H1 (cell line): ENCODE data around the gene WASF1. TPM values are rescaled to one million over a fixed set of nuclear protein-coding genes. Genes with fewer than 3 reads are reported as not detected.

ENCODE experiments used
- CTCF ChIA-PET: fragments of 300-600 bp; sonication (Branson Sonifier 250); formaldehyde crosslinking; loops from one replicate; lab custom pipeline; 2021; ENCODE audit not compliant: partially characterized antibody; lab: Charles Lee
- POLR2A ChIA-PET: fragments of 300-600 bp; sonication (Branson Sonifier 250); formaldehyde crosslinking; loops from one replicate; lab custom pipeline; 2021; ENCODE audit warnings: inconsistent platforms; ENCODE audit not compliant: partially characterized antibody; lab: Charles Lee
- DNase-seq, 2 experiments: peaks; one replicate each; pipeline versions ENCODE4 v3.0.0 to v3.0.0-alpha.2; 2010 to 2022; ENCODE audit warnings: low spot score in 2 of 2, low read depth in 1 of 2, mixed read lengths in 1 of 2
- FAIRE-seq: peaks from 2 replicates; lab custom pipeline; 2011; peaks lifted over from hg19 to GRCh38; lab: Jason Lieb, UNC
- H2AFZ ChIP-seq: 2 replicates; pipeline ENCODE4 v1.8.1; 2012; ENCODE audit warnings: low read length, inconsistent platforms
- H2AK5ac ChIP-seq: 2 replicates; pipeline ENCODE4 v1.6.1; 2013; ENCODE audit warnings: low read depth, low read length
- H2BK120ac ChIP-seq: replicated peaks from 2 replicates; pipeline ENCODE3; 2013; ENCODE audit warnings: low read depth, low read length, inconsistent platforms
- H2BK12ac ChIP-seq: 2 replicates; pipeline ENCODE4 v1.6.1; 2013; ENCODE audit warnings: low read depth, low read length
- H2BK15ac ChIP-seq: 2 replicates; pipeline ENCODE4 v1.6.1; 2013; ENCODE audit warnings: low read length
- H2BK20ac ChIP-seq: 2 replicates; pipeline ENCODE4 v1.6.1; 2013; ENCODE audit warnings: low read length
- H2BK5ac ChIP-seq: 2 replicates; pipeline ENCODE4 v1.6.1; 2013; ENCODE audit warnings: low read depth, low read length
- H3K14ac ChIP-seq: 2 replicates; pipeline ENCODE4 v1.6.1; 2013; ENCODE audit warnings: inconsistent platforms; ENCODE audit not compliant: insufficient read length
- H3K18ac ChIP-seq: 2 replicates; pipeline ENCODE4 v1.6.1; 2013; ENCODE audit warnings: low read length; ENCODE audit errors: extremely low read depth
- H3K23ac ChIP-seq: 2 replicates; pipeline ENCODE4 v1.6.1; 2013; ENCODE audit warnings: inconsistent platforms; ENCODE audit not compliant: insufficient read length
- H3K23me2 ChIP-seq: 2 replicates; pipeline ENCODE4 v1.6.1; 2013; ENCODE audit warnings: low read depth, low read length
- H3K27ac ChIP-seq: 2 replicates; pipeline ENCODE4 v1.6.1; 2011; ENCODE audit warnings: low read depth, low read length, inconsistent platforms
- H3K27me3 ChIP-seq, 4 experiments: replicated peaks in 1 of 4; 1 replicate in 1 of 4; 2 replicates in 3 of 4; pipeline versions ENCODE4 v1.6.1 to v1.8.1; 2011 to 2013; ENCODE audit warnings: low read length in 3 of 4, mild to moderate bottlenecking in 3 of 4, inconsistent platforms in 2 of 4, mixed read lengths in 2 of 4, moderate library complexity in 1 of 4; ENCODE audit not compliant: control insufficient read depth in 3 of 4, insufficient read depth in 3 of 4; ENCODE audit errors: extremely low read depth in 1 of 4
- H3K36me3 ChIP-seq, 4 experiments: 2 replicates each; pipeline versions ENCODE4 v1.6.1 to v1.8.1; 2011 to 2013; ENCODE audit warnings: mild to moderate bottlenecking in 4 of 4, low read length in 3 of 4, moderate library complexity in 2 of 4, control low read depth in 1 of 4, inconsistent platforms in 1 of 4; ENCODE audit not compliant: insufficient read depth in 4 of 4, control insufficient read depth in 2 of 4
- H3K4ac ChIP-seq: replicated peaks from 2 replicates; pipeline ENCODE3; 2013; ENCODE audit warnings: low read length, low read depth, mixed read lengths, inconsistent platforms; ENCODE audit not compliant: insufficient read length
- H3K4me1 ChIP-seq, 4 experiments: replicated peaks in 1 of 4; 1 replicate in 1 of 4; 2 replicates in 3 of 4; pipeline versions ENCODE4 v1.6.1 to v1.8.1; 2011 to 2013; ENCODE audit warnings: low read length in 3 of 4, inconsistent platforms in 2 of 4, mixed read lengths in 1 of 4; ENCODE audit not compliant: insufficient read depth in 4 of 4, control insufficient read depth in 3 of 4
- H3K4me2 ChIP-seq, 2 experiments: 2 replicates each; pipeline versions ENCODE4 v1.6.1 to v1.8.1; 2011 to 2013; ENCODE audit warnings: low read depth in 2 of 2, low read length in 2 of 2, control low read depth in 1 of 2, inconsistent platforms in 1 of 2, mild to moderate bottlenecking in 1 of 2; ENCODE audit not compliant: insufficient read depth in 1 of 2
- H3K4me3 ChIP-seq, 4 experiments: fragments of 200-600, 300-600 bp in 1 of 4; sonication (generic), shearing (Covaris generic), sonication (Bioruptor Twin) in 1 of 4; 2 replicates each; pipeline versions ENCODE4 v1.5.1 to v1.8.1; 2011 to 2016; ENCODE audit warnings: low read length in 4 of 4, low read depth in 3 of 4, control low read depth in 2 of 4, inconsistent platforms in 2 of 4, mild to moderate bottlenecking in 2 of 4, mixed read lengths in 1 of 4, moderate library complexity in 1 of 4; ENCODE audit not compliant: insufficient read depth in 2 of 4; ENCODE audit errors: extremely low read depth in 1 of 4
- H3K56ac ChIP-seq: replicated peaks from 2 replicates; pipeline ENCODE3; 2013; ENCODE audit warnings: low read depth, mild to moderate bottlenecking, mixed read lengths, low read length, inconsistent platforms; ENCODE audit not compliant: insufficient read length
- H3K79me1 ChIP-seq: 2 replicates; pipeline ENCODE4 v1.6.1; 2013; ENCODE audit warnings: low read depth, low read length, control low read depth
- H3K79me2 ChIP-seq, 2 experiments: 2 replicates each; pipeline versions ENCODE4 v1.6.1 to v1.8.1; 2012 to 2013; ENCODE audit warnings: low read length in 2 of 2, mild to moderate bottlenecking in 2 of 2, inconsistent platforms in 1 of 2; ENCODE audit not compliant: insufficient read depth in 2 of 2, control insufficient read depth in 1 of 2
- H3K9ac ChIP-seq, 4 experiments: replicated peaks in 1 of 4; 1 replicate in 1 of 4; 2 replicates in 3 of 4; pipeline versions ENCODE4 v1.6.1 to v1.8.1; 2011 to 2013; ENCODE audit warnings: low read depth in 3 of 4, low read length in 3 of 4, control low read depth in 2 of 4, mild to moderate bottlenecking in 2 of 4, moderate library complexity in 2 of 4, inconsistent platforms in 1 of 4; ENCODE audit errors: extremely low read depth in 1 of 4
- H3K9me3 ChIP-seq, 2 experiments: 2 replicates each; pipeline versions ENCODE4 v1.6.1 to v1.8.1; 2012 to 2013; ENCODE audit warnings: mild to moderate bottlenecking in 2 of 2, moderate library complexity in 2 of 2, control low read depth in 1 of 2, inconsistent platforms in 1 of 2, low read depth in 1 of 2, low read length in 1 of 2, mixed read lengths in 1 of 2; ENCODE audit not compliant: insufficient read depth in 2 of 2
- H4K20me1 ChIP-seq, 2 experiments: replicated peaks in 1 of 2; 2 replicates each; pipeline versions ENCODE3 to v1.8.1; 2011 to 2013; ENCODE audit warnings: inconsistent platforms in 2 of 2, low read length in 2 of 2, mild to moderate bottlenecking in 1 of 2; ENCODE audit not compliant: insufficient read depth in 2 of 2, control insufficient read depth in 1 of 2
- H4K5ac ChIP-seq: 2 replicates; pipeline ENCODE4 v1.6.1; 2013; ENCODE audit warnings: low read length, low read depth, mixed read lengths, inconsistent platforms; ENCODE audit not compliant: insufficient read length
- H4K8ac ChIP-seq: 2 replicates; pipeline ENCODE4 v1.8.0; 2013; ENCODE audit warnings: mild to moderate bottlenecking, moderate library complexity, low read length, inconsistent platforms; ENCODE audit not compliant: insufficient read depth; ENCODE audit errors: extremely low read depth
- H4K91ac ChIP-seq: replicated peaks from 2 replicates; pipeline ENCODE3; 2013; ENCODE audit warnings: low read length, mixed read lengths, inconsistent platforms; ENCODE audit not compliant: insufficient read length
- CBX5 ChIP-seq: fragments of 300-800, 300-1000 bp; sonication (generic); IDR thresholded peaks from 2 replicates; pipeline ENCODE4 v1.7.1; 2016; ENCODE audit warnings: antibody characterized with exemption, low read length, low read depth
- CHD1 ChIP-seq: IDR thresholded peaks from 2 replicates; pipeline ENCODE4 v1.6.1; 2012; ENCODE audit warnings: low read depth, low read length, improper control_type of control experiment
- POU5F1 ChIP-seq: IDR thresholded peaks from 2 replicates; pipeline ENCODE4 v1.6.1; 2011; ENCODE audit warnings: low read depth, mild to moderate bottlenecking, low read length, moderate library complexity
- RAD21 ChIP-seq, 2 experiments: IDR thresholded peaks in 1 of 2; conservative IDR thresholded peaks in 1 of 2; 2 replicates each; pipeline ENCODE4 v1.6.1; 2011; ENCODE audit warnings: low read depth in 2 of 2, low read length in 2 of 2, improper control_type of control experiment in 1 of 2, inconsistent platforms in 1 of 2, mild to moderate bottlenecking in 1 of 2, moderate library complexity in 1 of 2
- RBBP5 ChIP-seq: IDR thresholded peaks from 2 replicates; pipeline ENCODE4 v1.7.1; 2012; ENCODE audit warnings: low read depth, mild to moderate bottlenecking, inconsistent platforms, low read length, moderate library complexity, borderline replicate concordance
- SAP30 ChIP-seq: fragments of 300-600 bp; sonication (generic); IDR thresholded peaks from 2 replicates; pipeline ENCODE4 v1.7.1; 2012; ENCODE audit warnings: low read length, moderate library complexity, mild to moderate bottlenecking, inconsistent platforms; ENCODE audit not compliant: insufficient read depth, insufficient replicate concordance
- SIN3A ChIP-seq, 2 experiments: IDR thresholded peaks in 1 of 2; conservative IDR thresholded peaks in 1 of 2; 2 replicates each; pipeline ENCODE4 v1.6.1; 2011 to 2012; ENCODE audit warnings: low read length in 2 of 2, improper control_type of control experiment in 1 of 2, low read depth in 1 of 2, mild to moderate bottlenecking in 1 of 2
- SIRT6 ChIP-seq: IDR thresholded peaks from one replicate; pipeline ENCODE4 v1.7.1; 2012; ENCODE audit warnings: low read length, inconsistent platforms
- SP1 ChIP-seq: IDR thresholded peaks from 2 replicates; pipeline ENCODE4 v1.6.1; 2011; ENCODE audit warnings: low read depth, low read length
- SP2 ChIP-seq: IDR thresholded peaks from 2 replicates; pipeline ENCODE4 v1.6.1; 2012; ENCODE audit warnings: mild to moderate bottlenecking, low read length, inconsistent platforms
- TAF1 ChIP-seq: IDR thresholded peaks from 2 replicates; pipeline ENCODE4 v1.6.1; 2011; ENCODE audit warnings: mild to moderate bottlenecking, low read depth, low read length
- WGBS, 2 experiments: shearing (Covaris generic) in 1 of 2; methylation state at CpG; one replicate each; pipeline versions ENCODE4 v1.1.6 to v1.1.7; 2013 to 2015; ENCODE audit warnings: low lambda C conversion rate in 2 of 2, mixed read lengths in 2 of 2, inconsistent platforms in 1 of 2, low coverage in 1 of 2, missing lambda C conversion rate in 1 of 2; ENCODE audit not compliant: insufficient replicate concordance in 2 of 2, insufficient coverage in 1 of 2, insufficient read length in 1 of 2; ENCODE audit errors: extremely low coverage in 1 of 2, missing lambda C conversion rate in 1 of 2; 5-methylcytosine and 5-hydroxymethylcytosine counted together
- polyA plus RNA-seq, 7 experiments: library from polyadenylated mRNA; depleted of rRNA in 3 of 7; stranded (reverse) in 5 of 7; unstranded in 2 of 7; fragments of >200 nt in 5 of 7; fragments of 200-250 nt in 2 of 7; gene quantifications; 1 replicate in 5 of 7; 2 replicates in 1 of 7; 4 replicates in 1 of 7; pipeline versions ENCODE4 v1.2.1 to v1.2.3, GENCODE V29; 2011 to 2013; ENCODE audit warnings: missing spikeins in 2 of 7, mixed read lengths in 2 of 7
- total RNA-seq: library from RNA; stranded (reverse); fragmentation: NEBNext Ultra II Directional; extraction: Animal tissue kit (Norgen Biotek cat#: 25700); gene quantifications from 2 replicates; pipeline ENCODE4 v1.2.1, GENCODE V29; 2021

Gene WASF1
- total and polyA plus RNA-seq, 2 of the 8 experiments (the other 6 are each of a cell fraction or from before 2014, with no cell fraction given) = 37.6 to 39.9 TPM

- peak overlapping the region; percentile 57 to 88 (median 84) for H3K4me3 ChIP-seq
- no peak overlapping the region for H2BK20ac ChIP-seq
- peak overlapping the region; percentile 61; the same call in 1 of the 2 replicates for H3K18ac ChIP-seq
- H3K9ac ChIP-seq = peak overlapping the region in 3 of 4 experiments; percentile 6 to 92 (median 86); a peak in 6 of 7 replicates
- DNase-seq = peak; percentile 5 to 59
- peaks cover 0 to 2% (median 0%) of the 10 kb centered on the region in 4 experiments; a peak in 2 of 7 replicates for H3K4me1 ChIP-seq
- POLR2A ChIA-PET = interaction anchor here (0.9 to 1.5 kb wide), 3 partner anchors 90 to 288 kb away, joined by 3 read pairs; no protein-coding TSS in a partner anchor
- H3K79me1 ChIP-seq = peaks cover 8% of the 10 kb centered on the region; the same call in 1 of the 2 replicates
- H3K56ac ChIP-seq = no peak overlapping the region
- H4K8ac ChIP-seq = peak overlapping the region; percentile 96; the same call in 1 of the 2 replicates
- H2BK5ac ChIP-seq = no peak overlapping the region; the same call in 1 of the 2 replicates
- no peak overlapping the region for H3K14ac ChIP-seq
- H3K27ac ChIP-seq = peak overlapping the region; percentile 92; the same call in 1 of the 2 replicates
- H2BK12ac ChIP-seq = no peak overlapping the region
- peaks cover 21 to 86% of the 10 kb centered on the region in 2 experiments for H3K79me2 ChIP-seq
- H3K27me3 ChIP-seq = no peaks in the 10 kb centered on the region
- H2BK120ac ChIP-seq = no peak overlapping the region
- no peak overlapping the region for H3K4ac ChIP-seq
- H3K4me2 ChIP-seq = peak overlapping the region; percentile 66 to 76
- H4K5ac ChIP-seq = peak overlapping the region; percentile 93
- H4K91ac ChIP-seq = no peak overlapping the region
- H3K23ac ChIP-seq = no peak overlapping the region
- no peaks in the 10 kb centered on the region for H3K9me3 ChIP-seq
- H2BK15ac ChIP-seq = no peak overlapping the region
- H4K20me1 ChIP-seq = peaks cover 0 to 4% of the 10 kb centered on the region in 2 experiments
- H3K36me3 ChIP-seq = no peaks in the 10 kb centered on the region
- WGBS, 2 experiments = 3% methylated on average over 48 of the region's 66 CpGs; no CpG with 5 or more reads in 1 of the 2 experiments
- H2AK5ac ChIP-seq = no peak overlapping the region
- CTCF ChIA-PET = interaction anchor here (0.6 to 5.8 kb wide), 7 partner anchors 21 to 212 kb away, joined by 3 to 45 read pairs (median 3); no protein-coding TSS in a partner anchor
- H3K23me2 ChIP-seq = peaks cover 8% of the 10 kb centered on the region; the same call in 1 of the 2 replicates
- no peak for FAIRE-seq
- peak overlapping the region; percentile 81; the same call in 1 of the 2 replicates for H2AFZ ChIP-seq
- TF ChIP-seq SP2 (no peak), SIRT6 (no peak), CHD1 (no peak), CBX5 (no peak), SAP30 (peak; percentile 40), POU5F1 (no peak), SP1 (no peak), RBBP5 (no peak; the same call in 1 of the 2 replicates), RAD21 (IDR thresholded peaks at IDR 0.05 in 1 of 2, conservative IDR thresholded peaks at IDR 0.05 in 1 of 2; ENCODE audit: low read depth in 2 of 2, low read length in 2 of 2) (peak; percentile 64 to 73), SIN3A (conservative IDR thresholded peaks at IDR 0.05 in 1 of 2, IDR thresholded peaks at IDR 0.05 in 1 of 2; ENCODE audit: low read depth in 1 of 2, low read length in 2 of 2) (peak; percentile 33 to 70; a peak in 1 of 4 replicates), TAF1 (0 out of 2 replicates have a peak, but pooled peaks have one; percentile 27)
Measured at GRCh38 chr6:110178626-110179405, 654 bp downstream of the WASF1 start.
